K562 (cell line): ENCODE measurements around the gene BRCA1. TPM values are rescaled to one million over a fixed set of nuclear protein-coding genes. Genes with fewer than 3 reads are reported as not detected.

ENCODE experiments used
- ATF3 ChIP-seq, 2 experiments: fragments of 450-650 bp in 1 of 2; sonication (generic) in 1 of 2; formaldehyde crosslinking in 1 of 2; IDR thresholded peaks in 1 of 2; conservative IDR thresholded peaks in 1 of 2; 2 replicates each; pipeline versions ENCODE4 v1.6.1 to v1.8.1; 2016 to 2023; ENCODE audit warnings: mild to moderate bottlenecking in 2 of 2, moderate library complexity in 2 of 2, inconsistent platforms in 1 of 2, missing genetic modification reagents in 1 of 2
- ATF7 ChIP-seq: fragments of 450-650 bp; IDR thresholded peaks from 2 replicates; pipeline ENCODE4 v1.7.1; 2014; ENCODE audit warnings: mild to moderate bottlenecking, moderate library complexity
- CEBPB ChIP-seq: fragments of 450-650 bp; IDR thresholded peaks from 2 replicates; pipeline ENCODE4 v1.6.1; 2016; ENCODE audit warnings: missing genetic modification characterization, missing compliant biosample characterization
- DACH1 ChIP-seq: fragments of 450-650 bp; IDR thresholded peaks from 2 replicates; pipeline ENCODE4 v1.6.1; 2018; ENCODE audit not compliant: partially characterized antibody
- ELK1 ChIP-seq: sonication (generic); formaldehyde crosslinking; IDR thresholded peaks from 2 replicates; pipeline ENCODE4 v1.8.1; 2022; ENCODE audit warnings: missing genetic modification reagents
- EWSR1 ChIP-seq: fragments of 450-650 bp; IDR thresholded peaks from 2 replicates; pipeline ENCODE4 v1.6.1; 2018; ENCODE audit warnings: borderline replicate concordance, mild to moderate bottlenecking, low read depth, moderate library complexity; ENCODE audit not compliant: partially characterized antibody
- HNRNPH1 ChIP-seq: fragments of 200-400 bp; formaldehyde crosslinking; optimal IDR thresholded peaks from 2 replicates; pipeline ENCODE3; 2017; ENCODE audit warnings: low read depth, mild to moderate bottlenecking, low read length, moderate library complexity
- MAZ ChIP-seq, 2 experiments: fragments of 450-650 bp in 1 of 2; sonication (generic) in 1 of 2; formaldehyde crosslinking; IDR thresholded peaks in 1 of 2; conservative IDR thresholded peaks in 1 of 2; 2 replicates each; pipeline versions ENCODE4 v1.4.0 to v1.5.0; 2020; ENCODE audit warnings: mild to moderate bottlenecking in 1 of 2, missing genetic modification reagents in 1 of 2
- MEIS2 ChIP-seq: fragments of 450-650 bp; IDR thresholded peaks from 2 replicates; pipeline ENCODE4 v1.6.1; 2014; ENCODE audit warnings: mild to moderate bottlenecking; ENCODE audit not compliant: partially characterized antibody
- PKNOX1 ChIP-seq: fragments of 450-650 bp; IDR thresholded peaks from 2 replicates; pipeline ENCODE4 v1.6.1; 2016
- SREBF1 ChIP-seq: fragments of 150-350 bp; IDR thresholded peaks from 2 replicates; pipeline ENCODE4 v1.6.1; 2014; ENCODE audit warnings: antibody characterized with exemption, low read depth, low read length, borderline replicate concordance
- TBL1XR1 ChIP-seq, 2 experiments: IDR thresholded peaks; 2 replicates each; pipeline ENCODE4 v1.6.1; 2012; ENCODE audit warnings: improper control_type of control experiment in 2 of 2, low read length in 2 of 2, mild to moderate bottlenecking in 1 of 2
- ZBTB11 ChIP-seq, 3 experiments: fragments of 200-800 bp in 1 of 3; fragments of 250-450 bp in 1 of 3; fragments of 450-650 bp in 1 of 3; sonication (Bioruptor Pico) in 1 of 3; sonication (Bioruptor generic) in 1 of 3; formaldehyde crosslinking in 1 of 3; IDR thresholded peaks; 2 replicates each; pipeline versions ENCODE4 v1.6.1 to v1.8.0; 2016 to 2022; ENCODE audit warnings: mild to moderate bottlenecking in 2 of 3, missing genetic modification characterization in 2 of 3, missing compliant biosample characterization in 1 of 3, moderate library complexity in 1 of 3
- ZKSCAN8 ChIP-seq: fragments of 200-800 bp; sonication (Bioruptor generic); IDR thresholded peaks from 2 replicates; pipeline ENCODE4 v1.6.1; 2016; ENCODE audit warnings: missing genetic modification characterization, missing compliant biosample characterization
- ZNF143 ChIP-seq: sonication (generic); formaldehyde crosslinking; IDR thresholded peaks from 2 replicates; pipeline ENCODE4 v1.9.0; 2022; ENCODE audit warnings: mild to moderate bottlenecking, missing genetic modification reagents
- ZNF766 ChIP-seq: fragments of 200-800 bp; sonication (Bioruptor generic); conservative IDR thresholded peaks from 2 replicates; pipeline ENCODE4 v1.6.1; 2016; ENCODE audit warnings: missing genetic modification characterization, missing compliant biosample characterization
- polyA plus RNA-seq, 8 experiments: library from polyadenylated mRNA; depleted of rRNA in 4 of 8; stranded (reverse) in 5 of 8; unstranded in 3 of 8; fragments of >200 nt; fragmentation: Nextera tagmentation in 2 of 8; fragmentation: Illumina TruSeq in 1 of 8; extraction: Ambion mirVana in 2 of 8; extraction: Trizol in 1 of 8; gene quantifications; 2 replicates each; pipeline versions ENCODE4 v1.2.1 to v1.2.3, GENCODE V29; 2011 to 2014; ENCODE audit warnings: inconsistent platforms in 1 of 8, missing spikeins in 1 of 8
- total RNA-seq, 7 experiments: library from RNA; depleted of rRNA in 6 of 7; stranded (reverse); fragments of >200 nt in 6 of 7; fragmentation: Illumina TruSeq in 2 of 7; extraction: Trizol in 2 of 7; gene quantifications; 2 replicates each; pipeline versions ENCODE4 v1.2.1 to v1.2.3, GENCODE V29; 2011 to 2021; ENCODE audit warnings: low replicate concordance in 1 of 7

The BRCA1 gene
- total and polyA plus RNA-seq, 9 of the 15 experiments (the other 6 are each of a cell fraction or from before 2014, with no cell fraction given), result 25.9 to 95.3 (median 62.3) TPM

- TF ChIP-seq ATF3 (IDR thresholded peaks at IDR 0.05), result no peak
- no peak for TF ChIP-seq ATF3 (CRISPR knock-in tag; conservative IDR thresholded peaks at IDR 0.05)
- TF ChIP-seq ZNF143 (CRISPR knock-in tag), result no peak
- peak; percentile 38 for TF ChIP-seq DACH1
- TF ChIP-seq MEIS2, result peak; percentile 96
- TF ChIP-seq HNRNPH1, result no peak
- no peak for TF ChIP-seq EWSR1
- peak; percentile 33; the same call in 1 of the 2 replicates for TF ChIP-seq ATF7
- TF ChIP-seq MAZ (CRISPR knock-in tag; conservative IDR thresholded peaks at IDR 0.05 in 1 of 2, IDR thresholded peaks at IDR 0.05 in 1 of 2), result 0 out of 4 replicates have a peak, but pooled peaks of 1 of the 2 experiments have one; percentile 32
- peak in 1 of 3 experiments; percentile 18; a peak in 1 of 6 replicates for TF ChIP-seq ZBTB11 (CRISPR knock-in tag; IDR thresholded peaks at IDR 0.05)
- no peak for TF ChIP-seq SREBF1
- 0 out of 4 replicates have a peak, but pooled peaks of 1 of the 2 experiments have one; percentile 51 for TF ChIP-seq TBL1XR1 (IDR thresholded peaks at IDR 0.05; ENCODE audit: low read length in 2 of 2)
- TF ChIP-seq CEBPB (tag), result peak; percentile 76
- 0 out of 2 replicates have a peak, but pooled peaks have one; percentile 24 for TF ChIP-seq ZNF766 (CRISPR knock-in tag)
- peak; percentile 69 for TF ChIP-seq PKNOX1
- TF ChIP-seq ELK1 (CRISPR knock-in tag), result no peak
- peak; percentile 59; the same call in 1 of the 2 replicates for TF ChIP-seq ZKSCAN8 (CRISPR knock-in tag)
Observed at GRCh38 chr17:43171586-43172487, 46.7 kb upstream of the BRCA1 start (continued).
